Adipocyte (in vitro differentiated cells): ENCODE data around the gene LIPM.
A peak's percentile ranks its signal among the peaks of the same experiment; 100 is the strongest.

ENCODE experiments used
- DNase-seq: peaks from one replicate; pipeline ENCODE4 v3.0.0-alpha.2; 2015; ENCODE audit warnings: low read depth
- H3K27me3 ChIP-seq: replicated peaks from 2 replicates; pipeline ENCODE4 v1.7.0; 2013; ENCODE audit warnings: mild to moderate bottlenecking, low read length, moderate library complexity; ENCODE audit not compliant: control insufficient read depth, insufficient read depth
- H3K36me3 ChIP-seq: 2 replicates; pipeline ENCODE4 v1.7.0; 2013; ENCODE audit warnings: low read length, mild to moderate bottlenecking, moderate library complexity; ENCODE audit not compliant: control insufficient read depth, insufficient read depth, severe bottlenecking
- H3K4me1 ChIP-seq: 2 replicates; pipeline ENCODE4 v1.7.0; 2013; ENCODE audit warnings: mild to moderate bottlenecking, low read length, moderate library complexity; ENCODE audit not compliant: control insufficient read depth, insufficient read depth
- H3K4me3 ChIP-seq: 2 replicates; pipeline ENCODE4 v1.7.0; 2013; ENCODE audit warnings: mild to moderate bottlenecking, low read length, moderate library complexity
- H3K9ac ChIP-seq: 2 replicates; pipeline ENCODE4 v1.7.0; 2013; ENCODE audit warnings: mild to moderate bottlenecking, low read length, moderate library complexity
- H3K9me3 ChIP-seq: 2 replicates; pipeline ENCODE4 v1.7.0; 2013; ENCODE audit warnings: mild to moderate bottlenecking, low read length, moderate library complexity; ENCODE audit not compliant: control insufficient read depth

The LIPM gene

GRCh38 chr10:88861036-88861435 lies 58.5 kb downstream of the LIPM start:
- no peak for DNase-seq
- no peak overlapping the region for H3K9ac ChIP-seq
- no peak overlapping the region for H3K4me3 ChIP-seq
- H3K27me3 ChIP-seq: no peaks in the 10 kb centered on the region
- H3K4me1 ChIP-seq: no peaks in the 10 kb centered on the region
- no peaks in the 10 kb centered on the region for H3K9me3 ChIP-seq
- no peaks in the 10 kb centered on the region for H3K36me3 ChIP-seq

- peak; percentile 26 for DNase-seq
- H3K27me3 ChIP-seq: no peaks in the 10 kb centered on the region
- no peak overlapping the region for H3K9ac ChIP-seq
- no peaks in the 10 kb centered on the region for H3K36me3 ChIP-seq
- H3K9me3 ChIP-seq: no peaks in the 10 kb centered on the region
- H3K4me1 ChIP-seq: no peaks in the 10 kb centered on the region
- no peak overlapping the region for H3K4me3 ChIP-seq
Measured at GRCh38 chr10:88865281-88865876, 62.8 kb downstream of the LIPM start.

GRCh38 chr10:88866454-88866853 lies 63.9 kb downstream of the LIPM start:
- Histone ChIP-seq H3K36me3 (no peaks in the 10 kb centered on the region), H3K4me3 (no peak overlapping the region), H3K4me1 (no peaks in the 10 kb centered on the region), H3K9ac (no peak overlapping the region), H3K27me3 (no peaks in the 10 kb centered on the region), H3K9me3 (no peaks in the 10 kb centered on the region)
- DNase-seq: no peak

- no peaks in the 10 kb centered on the region for H3K4me1 ChIP-seq
- H3K9me3 ChIP-seq: no peaks in the 10 kb centered on the region
- no peak overlapping the region for H3K4me3 ChIP-seq
- H3K36me3 ChIP-seq: no peaks in the 10 kb centered on the region
- DNase-seq: peak; percentile 36
- H3K9ac ChIP-seq: no peak overlapping the region
- H3K27me3 ChIP-seq: no peaks in the 10 kb centered on the region
Measured at GRCh38 chr10:88870089-88870488, 67.6 kb downstream of the LIPM start.
